Inferior parietal cortex (tissue), 1 donor: ENCODE data around the gene RANGRF.

ENCODE experiments used
- DNase-seq: peaks from one replicate; pipeline ENCODE4 v3.0.0-alpha.2; 2016; ENCODE audit errors: extremely low spot score

Gene RANGRF

GRCh38 chr17:8312726-8313600 is 24.5 kb downstream of the RANGRF start:
- no peak for DNase-seq

GRCh38 chr17:8314797-8315763 is 26.6 kb downstream of the RANGRF start:
- no peak for DNase-seq

- no peak for DNase-seq
These were observed 27.3 kb downstream of the RANGRF start for GRCh38 chr17:8315764-8316217.

GRCh38 chr17:8318010-8318935 is 29.8 kb downstream of the RANGRF start:
- DNase-seq: no peak

- no peak for DNase-seq
These were observed 31.8 kb downstream of the RANGRF start for GRCh38 chr17:8320262-8320661.

GRCh38 chr17:8320990-8321389 is 32.5 kb downstream of the RANGRF start:
- no peak for DNase-seq

- no peak for DNase-seq
These were observed 33.6 kb downstream of the RANGRF start for GRCh38 chr17:8322061-8322460.

- no peak for DNase-seq
These were observed 35.7 kb downstream of the RANGRF start for GRCh38 chr17:8324132-8324531.

- no peak for DNase-seq
These were observed 36.5 kb downstream of the RANGRF start for GRCh38 chr17:8324923-8325322.

GRCh38 chr17:8326511-8327302 is 38.2 kb downstream of the RANGRF start:
- DNase-seq: no peak

GRCh38 chr17:8327303-8327649 is 38.8 kb downstream of the RANGRF start:
- DNase-seq: no peak

- no peak for DNase-seq
These were observed 43.7 kb downstream of the RANGRF start for GRCh38 chr17:8332128-8332527.

GRCh38 chr17:8332688-8333087 is 44.2 kb downstream of the RANGRF start:
- no peak for DNase-seq

- no peak for DNase-seq
These were observed 44.8 kb downstream of the RANGRF start for GRCh38 chr17:8333281-8333680.

GRCh38 chr17:8337802-8338752 is 49.6 kb downstream of the RANGRF start:
- DNase-seq: no peak

- no peak for DNase-seq
These were observed 50.3 kb downstream of the RANGRF start for GRCh38 chr17:8338753-8339140.

- DNase-seq: no peak
These were observed 51.1 kb downstream of the RANGRF start, which contains the start of gene ODF4 for GRCh38 chr17:8339540-8339939. Gene ODF4, plus strand, starts transcription at chr17:8339840. Its CDS starts 212 bp downstream, at chr17:8340052.
